Osteoblast (primary cell): ENCODE data around the gene GNAQ. TPM values are rescaled to one million over a fixed set of nuclear protein-coding genes. Genes with fewer than 3 reads are reported as not detected.

Experiments used
- DNase-seq: peaks from one replicate; pipeline ENCODE4 v3.0.0; 2011; ENCODE audit warnings: low spot score, mixed read lengths; ENCODE audit not compliant: insufficient read length; ENCODE audit errors: missing footprints
- H2AFZ ChIP-seq: 2 replicates; pipeline ENCODE4 v1.6.0; 2011; ENCODE audit warnings: mild to moderate bottlenecking, low read length
- H3K27ac ChIP-seq: 2 replicates; pipeline ENCODE4 v1.5.1; 2011; ENCODE audit warnings: mild to moderate bottlenecking, low read depth, low read length, moderate library complexity
- H3K27me3 ChIP-seq: 2 replicates; pipeline ENCODE4 v1.6.0; 2012; ENCODE audit warnings: mild to moderate bottlenecking, control low read depth, inconsistent platforms, low read length, moderate library complexity; ENCODE audit not compliant: insufficient read depth
- H3K36me3 ChIP-seq: 2 replicates; pipeline ENCODE4 v1.5.1; 2011; ENCODE audit warnings: mild to moderate bottlenecking, low read length, control low read depth, moderate library complexity; ENCODE audit not compliant: insufficient read depth
- H3K4me1 ChIP-seq: 2 replicates; pipeline ENCODE4 v1.5.1; 2011; ENCODE audit warnings: mild to moderate bottlenecking, low read length, control low read depth, moderate library complexity; ENCODE audit not compliant: insufficient read depth
- H3K4me2 ChIP-seq: 2 replicates; pipeline ENCODE4 v1.6.0; 2011; ENCODE audit warnings: mild to moderate bottlenecking, low read length; ENCODE audit not compliant: insufficient read depth
- H3K4me3 ChIP-seq: fragments of 200-600 bp; sonication (generic); 3 replicates; pipeline ENCODE4 v1.5.1; 2012; ENCODE audit warnings: mild to moderate bottlenecking, low read length, inconsistent platforms; ENCODE audit not compliant: insufficient read depth
- H3K79me2 ChIP-seq: 2 replicates; pipeline ENCODE4 v1.6.0; 2012; ENCODE audit warnings: mild to moderate bottlenecking, low read length, control low read depth, inconsistent platforms; ENCODE audit not compliant: insufficient read depth
- H3K9me3 ChIP-seq: 2 replicates; pipeline ENCODE4 v1.5.1; 2011; ENCODE audit warnings: low read depth, low read length, control low read depth
- H4K20me1 ChIP-seq: 2 replicates; pipeline ENCODE4 v1.6.0; 2012; ENCODE audit warnings: mild to moderate bottlenecking, low read length, control low read depth; ENCODE audit not compliant: insufficient read depth
- total RNA-seq: library from RNA; depleted of rRNA; stranded (reverse); fragments of >200 nt; gene quantifications from 2 replicates; pipeline ENCODE4 v1.2.3, GENCODE V29; 2012
- TF ChIP-seq, protein P1 (sequence below): IDR thresholded peaks from 2 replicates; pipeline ENCODE4 v1.5.1; 2011; ENCODE audit warnings: mild to moderate bottlenecking, low read depth, low read length, moderate library complexity; ENCODE audit errors: extremely low read depth

GNAQ gene
- total RNA-seq, 1 donor = 64.8 TPM

DNA sequence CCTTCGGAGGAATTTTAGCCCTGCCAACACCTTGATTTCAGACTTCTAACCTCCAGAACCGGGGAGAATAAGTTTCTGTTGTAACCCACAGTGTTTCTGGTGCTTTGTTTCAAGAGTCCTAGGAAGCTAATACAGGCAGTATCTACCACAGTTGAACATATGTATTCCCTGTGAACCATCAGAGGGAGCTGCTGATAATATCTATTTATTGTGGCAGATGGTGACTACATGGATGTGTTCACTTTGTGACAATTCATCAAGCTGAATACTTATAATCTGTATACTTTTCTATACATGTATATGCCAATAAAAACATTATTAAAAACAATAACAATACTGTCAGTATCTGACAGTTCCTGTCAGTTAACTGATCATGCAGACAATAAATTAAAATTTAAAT is 246.3 kb downstream of the GNAQ start:
- Histone ChIP-seq H3K9me3 (no peaks in the 10 kb centered on the region), H3K27me3 (no peaks in the 10 kb centered on the region), H3K79me2 (peaks cover 6% of the 10 kb centered on the region), H2AFZ (no peak overlapping the region), H3K4me2 (no peak overlapping the region), H3K36me3 (peaks cover 2% of the 10 kb centered on the region), H3K27ac (no peak overlapping the region), H4K20me1 (no peaks in the 10 kb centered on the region), H3K4me1 (no peaks in the 10 kb centered on the region), H3K4me3 (no peak overlapping the region)
- DNase-seq = no peak
- TF ChIP-seq, protein P1, sequence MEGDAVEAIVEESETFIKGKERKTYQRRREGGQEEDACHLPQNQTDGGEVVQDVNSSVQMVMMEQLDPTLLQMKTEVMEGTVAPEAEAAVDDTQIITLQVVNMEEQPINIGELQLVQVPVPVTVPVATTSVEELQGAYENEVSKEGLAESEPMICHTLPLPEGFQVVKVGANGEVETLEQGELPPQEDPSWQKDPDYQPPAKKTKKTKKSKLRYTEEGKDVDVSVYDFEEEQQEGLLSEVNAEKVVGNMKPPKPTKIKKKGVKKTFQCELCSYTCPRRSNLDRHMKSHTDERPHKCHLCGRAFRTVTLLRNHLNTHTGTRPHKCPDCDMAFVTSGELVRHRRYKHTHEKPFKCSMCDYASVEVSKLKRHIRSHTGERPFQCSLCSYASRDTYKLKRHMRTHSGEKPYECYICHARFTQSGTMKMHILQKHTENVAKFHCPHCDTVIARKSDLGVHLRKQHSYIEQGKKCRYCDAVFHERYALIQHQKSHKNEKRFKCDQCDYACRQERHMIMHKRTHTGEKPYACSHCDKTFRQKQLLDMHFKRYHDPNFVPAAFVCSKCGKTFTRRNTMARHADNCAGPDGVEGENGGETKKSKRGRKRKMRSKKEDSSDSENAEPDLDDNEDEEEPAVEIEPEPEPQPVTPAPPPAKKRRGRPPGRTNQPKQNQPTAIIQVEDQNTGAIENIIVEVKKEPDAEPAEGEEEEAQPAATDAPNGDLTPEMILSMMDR = no peak

DNA sequence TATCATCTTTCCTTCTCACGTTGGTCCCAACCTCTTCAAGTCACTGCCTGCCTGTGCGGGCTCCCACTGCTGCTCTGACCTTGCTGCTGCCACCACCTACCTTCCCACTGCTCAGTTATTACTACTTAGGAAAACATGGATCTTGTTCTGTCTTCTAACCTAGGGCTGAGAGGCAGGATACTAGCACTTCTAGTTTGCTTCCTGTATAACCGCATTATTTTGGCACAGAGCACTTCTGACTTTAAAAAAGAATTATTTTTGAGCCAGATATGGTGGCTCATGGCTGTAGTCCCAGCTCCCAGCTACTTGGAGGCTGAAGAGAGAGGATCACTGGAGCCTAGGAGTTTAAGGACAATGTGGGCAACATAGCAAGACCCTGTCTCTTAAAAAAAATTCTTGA is 248.1 kb downstream of the GNAQ start:
- TF ChIP-seq, protein P1 = no peak
- no peaks in the 10 kb centered on the region for H3K27me3 ChIP-seq
- DNase-seq = no peak

DNA sequence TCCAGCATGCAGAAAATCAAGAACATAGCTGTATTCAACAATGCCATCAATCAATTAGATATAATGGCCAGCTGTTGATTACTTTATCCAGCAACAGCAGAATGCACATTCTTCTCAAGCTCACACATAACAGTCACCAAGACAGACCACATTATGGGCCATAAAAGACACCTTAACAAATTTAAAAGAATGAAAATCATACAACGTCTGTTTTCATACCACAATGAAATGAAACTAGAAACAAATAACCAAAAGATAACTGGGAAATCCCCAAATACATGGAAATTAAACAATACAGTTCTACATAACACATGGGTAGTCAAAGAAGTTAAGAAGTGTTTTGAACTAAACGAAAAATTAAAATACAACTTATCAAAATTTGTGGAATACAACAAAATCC is 252.6 kb downstream of the GNAQ start:
- no peak overlapping the region for H2AFZ ChIP-seq
- no peaks in the 10 kb centered on the region for H3K9me3 ChIP-seq
- H3K27me3 ChIP-seq = no peaks in the 10 kb centered on the region
- no peaks in the 10 kb centered on the region for H4K20me1 ChIP-seq
- H3K4me3 ChIP-seq = no peak overlapping the region
- peaks cover 2% of the 10 kb centered on the region for H3K36me3 ChIP-seq
- H3K4me1 ChIP-seq = no peaks in the 10 kb centered on the region
- peaks cover 27% of the 10 kb centered on the region for H3K79me2 ChIP-seq
- TF ChIP-seq, protein P1 = no peak
- no peak for DNase-seq
- no peak overlapping the region for H3K27ac ChIP-seq
- H3K4me2 ChIP-seq = no peak overlapping the region

More for the DNA sequence above, 248.1 kb downstream of the GNAQ start:
- Histone ChIP-seq H3K4me3 (no peak overlapping the region), H2AFZ (no peak overlapping the region), H3K4me1 (no peaks in the 10 kb centered on the region), H3K36me3 (peaks cover 2% of the 10 kb centered on the region), H3K4me2 (no peak overlapping the region), H4K20me1 (no peaks in the 10 kb centered on the region), H3K27ac (no peak overlapping the region), H3K79me2 (peaks cover 11% of the 10 kb centered on the region), H3K9me3 (no peaks in the 10 kb centered on the region)

DNA sequence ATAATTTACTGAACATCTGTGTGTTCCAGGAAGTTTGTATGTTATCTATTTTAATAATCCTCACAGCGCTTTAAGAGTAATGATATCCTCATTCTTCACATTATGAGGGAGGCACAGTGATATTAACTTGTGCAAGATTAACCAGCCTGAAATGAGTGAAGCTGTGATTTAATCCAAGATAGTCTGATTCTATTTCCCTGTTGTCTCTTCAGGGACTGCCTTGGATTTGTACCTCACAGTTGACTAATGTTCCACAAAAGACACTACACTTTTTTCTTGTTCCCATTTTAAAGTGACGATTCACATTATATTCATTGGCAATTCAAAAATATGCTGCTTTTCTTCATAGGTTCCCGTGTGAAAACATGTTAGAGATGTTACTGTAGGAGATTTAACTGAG is 258.2 kb downstream of the GNAQ start:
- DNase-seq = no peak
- no peaks in the 10 kb centered on the region for H3K27me3 ChIP-seq
- H3K9me3 ChIP-seq = no peaks in the 10 kb centered on the region
- H3K4me2 ChIP-seq = no peak overlapping the region
- no peak overlapping the region for H2AFZ ChIP-seq
- H3K4me3 ChIP-seq = no peak overlapping the region
- peaks cover 2% of the 10 kb centered on the region for H4K20me1 ChIP-seq
- H3K79me2 ChIP-seq = peaks cover 20% of the 10 kb centered on the region
- no peaks in the 10 kb centered on the region for H3K4me1 ChIP-seq
- no peak overlapping the region for H3K27ac ChIP-seq
- no peaks in the 10 kb centered on the region for H3K36me3 ChIP-seq
- TF ChIP-seq, protein P1 = no peak
